ENCODE data around the gene PALB2.

PALB2 gene

GRCh38 chr16:23580391-23580790 lies 60.7 kb downstream of the PALB2 start:
- DNase-seq: no peak

- DNase-seq: no peak
Measured at GRCh38 chr16:23579371-23579770, 61.7 kb downstream of the PALB2 start.

- DNase-seq: peak; percentile 21
Measured at GRCh38 chr16:23578101-23578830, 62.8 kb downstream of the PALB2 start.

GRCh38 chr16:23577493-23577892 lies 63.6 kb downstream of the PALB2 start:
- DNase-seq: no peak

GRCh38 chr16:23575834-23576233 lies 65.3 kb downstream of the PALB2 start:
- DNase-seq: no peak

GRCh38 chr16:23573817-23574216 lies 67.3 kb downstream of the PALB2 start:
- DNase-seq: no peak

- no peak for DNase-seq
Measured at GRCh38 chr16:23572394-23572793, 68.7 kb downstream of the PALB2 start.

- DNase-seq: no peak
Measured at GRCh38 chr16:23571895-23572294, 69.2 kb downstream of the PALB2 start.

- peak; percentile 65 for DNase-seq
Measured at GRCh38 chr16:23570992-23571632, 70.0 kb downstream of the PALB2 start.

GRCh38 chr16:23567602-23568001 lies 73.5 kb downstream of the PALB2 start:
- DNase-seq: no peak

- DNase-seq: no peak
Measured at GRCh38 chr16:23566724-23567123, 74.4 kb downstream of the PALB2 start.

GRCh38 chr16:23564575-23565363 lies 76.3 kb downstream of the PALB2 start:
- DNase-seq: no peak

- DNase-seq: no peak
Measured at GRCh38 chr16:23563186-23563585, 77.9 kb downstream of the PALB2 start.

- no peak for DNase-seq
Measured at GRCh38 chr16:23562505-23562904, 78.6 kb downstream of the PALB2 start.

- DNase-seq: no peak
Measured at GRCh38 chr16:23561586-23561985, 79.5 kb downstream of the PALB2 start.

- peak; percentile 27 for DNase-seq
Measured at GRCh38 chr16:23557779-23558702, 83.1 kb downstream of the PALB2 start.

GRCh38 chr16:23556881-23557778 lies 84.0 kb downstream of the PALB2 start, which contains the start of the genes EARS2 and UBFD1:
Gene EARS2, minus strand, starts transcription at chr16:23557350. Its CDS starts 7 bp downstream, at chr16:23557343.
Gene UBFD1, plus strand, starts transcription at chr16:23557727. Its CDS starts 16 bp downstream, at chr16:23557743.
- DNase-seq: peak; percentile 99

GRCh38 chr16:23554536-23554935 lies 86.6 kb downstream of the PALB2 start:
- no peak for DNase-seq

Measured in suppressor macrophage treated with lipopolysaccharide for 4 hours (primary cell).